Smooth muscle cell (in vitro differentiated cells): Measurements from ENCODE around the gene EPS8. TPM values are rescaled to one million over a fixed set of nuclear protein-coding genes. Genes with fewer than 3 reads are reported as not detected.
A peak's percentile ranks its signal among the peaks of the same experiment; 100 is the strongest.

Experiments used
- DNase-seq: peaks from one replicate; lab custom pipeline; 2025; ENCODE audit not compliant: unreplicated experiment; lab: John Stamatoyannopoulos, UW
- H2AFZ ChIP-seq: fragments of 200-600 bp; sonication (generic); 2 replicates; pipeline ENCODE4 v1.6.0; 2016; ENCODE audit warnings: antibody characterized with exemption, low read depth, mild to moderate bottlenecking
- H3F3A ChIP-seq: fragments of 200-600 bp; sonication (generic); 2 replicates; pipeline ENCODE4 v1.6.0; 2017; ENCODE audit warnings: antibody characterized with exemption, low read depth
- H3K27ac ChIP-seq: fragments of 200-600 bp; sonication (generic); 2 replicates; pipeline ENCODE4 v1.5.1; 2016; ENCODE audit warnings: low read depth, mild to moderate bottlenecking
- H3K27me3 ChIP-seq: fragments of 200-600 bp; sonication (generic); 2 replicates; pipeline ENCODE4 v1.6.1; 2016; ENCODE audit warnings: low read depth, mild to moderate bottlenecking
- H3K36me3 ChIP-seq: fragments of 200-600 bp; sonication (generic); 2 replicates; pipeline ENCODE4 v1.5.1; 2016; ENCODE audit warnings: low read depth
- H3K4me1 ChIP-seq: fragments of 200-600 bp; sonication (generic); 2 replicates; pipeline ENCODE4 v1.5.1; 2016; ENCODE audit warnings: low read depth
- H3K4me2 ChIP-seq: fragments of 200-600 bp; sonication (generic); 2 replicates; pipeline ENCODE4 v1.6.0; 2016; ENCODE audit warnings: mild to moderate bottlenecking
- H3K4me3 ChIP-seq: fragments of 200-600 bp; sonication (generic); 2 replicates; pipeline ENCODE4 v1.5.1; 2016; ENCODE audit warnings: mild to moderate bottlenecking
- H3K79me2 ChIP-seq: fragments of 200-600 bp; sonication (generic); 2 replicates; pipeline ENCODE4 v1.6.0; 2016; ENCODE audit warnings: low read depth, mild to moderate bottlenecking
- H3K9ac ChIP-seq: fragments of 200-600 bp; sonication (generic); 2 replicates; pipeline ENCODE4 v1.6.0; 2016; ENCODE audit warnings: low read depth
- H3K9me3 ChIP-seq: fragments of 200-600 bp; sonication (generic); replicated peaks from 2 replicates; pipeline ENCODE4 v1.5.1; 2016; ENCODE audit warnings: low read depth
- H4K20me1 ChIP-seq: fragments of 200-600 bp; sonication (generic); 2 replicates; pipeline ENCODE4 v1.6.0; 2016; ENCODE audit warnings: low read depth
- WGBS: methylation state at CpG from one replicate; pipeline ENCODE4 v1.1.7; 2016; ENCODE audit warnings: low lambda C conversion rate; 5-methylcytosine and 5-hydroxymethylcytosine counted together
- polyA plus RNA-seq: library from polyadenylated mRNA; unstranded; fragments of >200 nt; fragmentation: Nextera tagmentation; extraction: Ambion mirVana; gene quantifications from 2 replicates; pipeline ENCODE4 v1.2.1, GENCODE V29; 2016
- total RNA-seq: library from RNA; depleted of rRNA; stranded (reverse); fragments of >200 nt; gene quantifications from 2 replicates; pipeline ENCODE4 v1.2.3, GENCODE V29; 2014
- TF ChIP-seq, protein P1 (sequence below): fragments of 200-600 bp; sonication (generic); IDR thresholded peaks from 2 replicates; pipeline ENCODE4 v1.5.1; 2017; ENCODE audit warnings: borderline replicate concordance, mild to moderate bottlenecking, antibody characterized with exemption; ENCODE audit not compliant: insufficient read depth, poor library complexity, severe bottlenecking

Gene EPS8
- total and polyA plus RNA-seq, 2 experiments from 2014 or later: 27.5 to 68.3 TPM

DNA sequence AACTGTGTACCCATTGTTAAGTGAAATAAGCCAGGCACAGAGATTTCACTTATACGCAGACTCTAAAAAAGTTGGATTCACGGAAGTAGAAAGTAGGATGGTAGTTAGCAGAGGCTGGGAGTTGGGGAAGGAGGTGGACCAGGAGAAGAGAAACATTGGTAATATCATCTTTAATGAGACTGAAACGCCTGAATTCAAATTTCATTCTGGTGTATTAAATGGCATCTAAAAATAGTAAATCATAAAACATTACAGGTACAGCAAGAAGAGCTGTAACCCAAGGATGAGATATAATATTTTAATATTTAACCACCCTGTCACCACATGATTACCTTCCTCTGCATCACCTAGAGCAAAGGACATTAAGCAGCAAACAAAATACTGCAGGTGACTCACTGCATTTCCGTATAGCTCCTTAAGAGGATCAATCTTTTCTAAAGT lies 99.4 kb downstream of the EPS8 start:
- Histone ChIP-seq H3K9ac (no peak overlapping the region), H3K4me1 (peaks cover 13% of the 10 kb centered on the region), H3K27ac (peak overlapping the region; percentile 32), H3K36me3 (no peaks in the 10 kb centered on the region), H3K9me3 (no peaks in the 10 kb centered on the region), H3K79me2 (peaks cover 36% of the 10 kb centered on the region), H3K4me3 (peak overlapping the region; percentile 9), H3K27me3 (no peaks in the 10 kb centered on the region), H2AFZ (no peak overlapping the region), H3K4me2 (peak overlapping the region; percentile 9), H4K20me1 (no peaks in the 10 kb centered on the region), H3F3A (peaks cover 4% of the 10 kb centered on the region)
- 88% methylated on average over 4 of the region's 4 CpGs for WGBS
- TF ChIP-seq, protein P1, sequence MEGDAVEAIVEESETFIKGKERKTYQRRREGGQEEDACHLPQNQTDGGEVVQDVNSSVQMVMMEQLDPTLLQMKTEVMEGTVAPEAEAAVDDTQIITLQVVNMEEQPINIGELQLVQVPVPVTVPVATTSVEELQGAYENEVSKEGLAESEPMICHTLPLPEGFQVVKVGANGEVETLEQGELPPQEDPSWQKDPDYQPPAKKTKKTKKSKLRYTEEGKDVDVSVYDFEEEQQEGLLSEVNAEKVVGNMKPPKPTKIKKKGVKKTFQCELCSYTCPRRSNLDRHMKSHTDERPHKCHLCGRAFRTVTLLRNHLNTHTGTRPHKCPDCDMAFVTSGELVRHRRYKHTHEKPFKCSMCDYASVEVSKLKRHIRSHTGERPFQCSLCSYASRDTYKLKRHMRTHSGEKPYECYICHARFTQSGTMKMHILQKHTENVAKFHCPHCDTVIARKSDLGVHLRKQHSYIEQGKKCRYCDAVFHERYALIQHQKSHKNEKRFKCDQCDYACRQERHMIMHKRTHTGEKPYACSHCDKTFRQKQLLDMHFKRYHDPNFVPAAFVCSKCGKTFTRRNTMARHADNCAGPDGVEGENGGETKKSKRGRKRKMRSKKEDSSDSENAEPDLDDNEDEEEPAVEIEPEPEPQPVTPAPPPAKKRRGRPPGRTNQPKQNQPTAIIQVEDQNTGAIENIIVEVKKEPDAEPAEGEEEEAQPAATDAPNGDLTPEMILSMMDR: no peak
- no peak for DNase-seq

DNA sequence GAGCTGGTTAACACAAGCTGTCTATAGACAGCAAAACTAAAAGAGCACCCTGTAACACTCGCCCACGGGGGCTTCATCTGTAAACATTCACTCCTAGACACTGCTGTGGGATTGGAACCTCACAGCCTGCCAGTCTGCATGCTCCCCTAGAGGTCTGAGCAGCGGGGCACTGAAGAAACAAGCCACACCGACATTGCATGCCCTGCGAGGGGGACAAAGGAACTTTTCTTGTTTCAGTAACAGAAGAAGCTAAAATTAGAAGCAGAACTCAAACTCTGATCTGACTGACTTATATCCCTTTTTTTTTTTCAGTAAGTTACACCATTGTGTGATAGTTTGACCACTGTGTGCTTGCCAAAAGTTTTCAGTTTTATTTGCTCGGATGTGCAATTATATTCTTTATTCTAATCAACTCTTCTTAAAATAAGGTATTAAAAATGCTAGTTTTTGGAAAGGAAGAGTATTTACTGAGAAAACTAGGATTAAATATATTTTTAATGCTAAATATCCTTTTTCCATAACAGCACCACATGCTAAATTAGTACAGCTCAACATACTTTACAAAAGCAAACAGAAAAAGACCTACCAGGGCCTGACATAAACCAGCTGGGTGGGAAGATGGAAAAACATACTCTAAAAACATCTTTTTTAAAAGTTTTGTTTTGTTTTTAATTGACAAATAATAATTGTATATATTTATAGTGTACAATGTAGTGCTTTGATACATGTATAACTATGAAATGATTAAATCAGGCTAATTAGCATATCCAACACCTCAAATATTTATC lies 100.2 kb downstream of the EPS8 start:
- Histone ChIP-seq H3K27me3 (no peaks in the 10 kb centered on the region), H3K4me1 (peaks cover 13% of the 10 kb centered on the region), H3K9ac (no peak overlapping the region), H3F3A (peaks cover 4% of the 10 kb centered on the region), H3K4me2 (peak overlapping the region; percentile 9), H4K20me1 (no peaks in the 10 kb centered on the region), H3K79me2 (peaks cover 28% of the 10 kb centered on the region), H3K9me3 (no peaks in the 10 kb centered on the region), H2AFZ (no peak overlapping the region), H3K36me3 (no peaks in the 10 kb centered on the region), H3K27ac (peak overlapping the region; percentile 32), H3K4me3 (no peak overlapping the region)
- no peak for DNase-seq
- TF ChIP-seq, protein P1: no peak
- WGBS: 66% methylated on average over 6 of the region's 6 CpGs

DNA sequence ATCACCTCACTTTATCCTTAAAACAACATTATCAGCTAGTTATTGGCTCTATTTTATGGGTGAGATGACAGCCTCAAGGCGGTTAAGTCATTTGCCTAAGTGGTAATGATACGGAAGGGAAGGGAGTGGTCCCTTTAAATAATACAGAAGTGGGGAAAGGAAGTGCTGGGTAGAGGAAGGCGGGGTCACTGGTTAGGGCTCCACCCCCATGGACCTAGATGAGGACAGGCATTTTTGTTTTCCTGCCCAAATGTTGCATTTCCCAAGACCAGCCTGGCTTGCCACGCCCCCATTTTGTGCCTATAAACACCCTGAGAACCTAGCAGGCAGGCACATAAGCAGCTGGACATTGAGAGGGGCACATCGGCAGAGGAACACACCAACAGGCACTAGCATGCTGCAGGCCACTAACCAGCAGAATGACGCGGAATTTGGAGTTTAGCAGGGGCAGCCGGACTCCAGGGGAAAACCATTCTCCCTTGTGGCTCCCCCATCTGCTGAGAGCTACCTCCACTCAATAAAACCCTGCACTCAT lies 100.9 kb downstream of the EPS8 start:
- 90% methylated on average over 8 of the region's 8 CpGs for WGBS

More for the DNA sequence above, 100.9 kb downstream of the EPS8 start:
- TF ChIP-seq, protein P1: no peak
- Histone ChIP-seq H4K20me1 (no peaks in the 10 kb centered on the region), H3K9me3 (no peaks in the 10 kb centered on the region), H3K4me1 (peaks cover 13% of the 10 kb centered on the region), H3K36me3 (no peaks in the 10 kb centered on the region), H3K27ac (no peak overlapping the region), H3K4me2 (no peak overlapping the region), H3K79me2 (peaks cover 30% of the 10 kb centered on the region), H3K9ac (no peak overlapping the region), H2AFZ (no peak overlapping the region), H3F3A (peaks cover 4% of the 10 kb centered on the region), H3K27me3 (no peaks in the 10 kb centered on the region), H3K4me3 (no peak overlapping the region)
- DNase-seq: no peak
